ENCODE results near the gene ZNF827.

The ZNF827 gene

DNA sequence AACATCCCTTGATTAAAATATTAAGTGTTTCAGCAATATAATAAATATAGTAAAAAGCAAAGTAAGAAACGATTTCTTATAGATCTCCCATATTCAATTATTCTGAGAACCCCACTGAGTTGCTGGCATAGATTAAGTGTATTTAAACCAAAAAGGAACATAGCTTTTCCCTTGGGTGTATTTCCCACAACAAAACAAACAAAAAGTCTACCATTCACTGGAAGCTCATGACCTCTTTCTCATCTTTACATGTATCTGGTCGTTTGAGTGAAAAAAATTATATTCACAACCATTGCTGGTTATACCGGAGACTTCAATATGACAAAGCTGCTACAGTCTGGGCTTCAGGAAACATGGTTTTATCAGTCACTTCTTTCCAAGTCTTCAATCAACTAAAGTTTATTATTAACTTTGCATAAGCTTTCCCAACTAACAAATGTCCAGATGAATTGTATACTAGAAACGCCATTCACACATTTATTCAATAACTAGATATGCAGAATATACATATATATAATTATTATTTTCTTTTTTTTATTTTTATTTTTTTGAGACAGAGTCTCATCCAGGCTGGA is 38.6 kb downstream of the ZNF827 start:
- in situ Hi-C loops (cut with MboI; ENCODE audit: low pct_unique_long_range_greater_than_20kb, low sequenced_read_pairs): no loop called here

GRCh38 chr4:145898926-145899531 is 39.6 kb downstream of the ZNF827 start:
- in situ Hi-C loops (cut with MboI; ENCODE audit: low pct_unique_long_range_greater_than_20kb, low sequenced_read_pairs): no loop called here
- DNase-seq: no peak

More for the DNA sequence above, 38.6 kb downstream of the ZNF827 start:
- DNase-seq: no peak

- in situ Hi-C loops (cut with MboI; ENCODE audit: low pct_unique_long_range_greater_than_20kb, low sequenced_read_pairs): no loop called here
- no peak for DNase-seq
Measured at GRCh38 chr4:145898466-145898865, 40.2 kb downstream of the ZNF827 start.

- DNase-seq: no peak
- in situ Hi-C loops (cut with MboI; ENCODE audit: low pct_unique_long_range_greater_than_20kb, low sequenced_read_pairs): no loop called here
Measured at GRCh38 chr4:145895056-145895455, 43.6 kb downstream of the ZNF827 start.

GRCh38 chr4:145891958-145892357 is 46.7 kb downstream of the ZNF827 start:
- in situ Hi-C loops (cut with MboI; ENCODE audit: low pct_unique_long_range_greater_than_20kb, low sequenced_read_pairs): no loop called here
- no peak for DNase-seq

DNA sequence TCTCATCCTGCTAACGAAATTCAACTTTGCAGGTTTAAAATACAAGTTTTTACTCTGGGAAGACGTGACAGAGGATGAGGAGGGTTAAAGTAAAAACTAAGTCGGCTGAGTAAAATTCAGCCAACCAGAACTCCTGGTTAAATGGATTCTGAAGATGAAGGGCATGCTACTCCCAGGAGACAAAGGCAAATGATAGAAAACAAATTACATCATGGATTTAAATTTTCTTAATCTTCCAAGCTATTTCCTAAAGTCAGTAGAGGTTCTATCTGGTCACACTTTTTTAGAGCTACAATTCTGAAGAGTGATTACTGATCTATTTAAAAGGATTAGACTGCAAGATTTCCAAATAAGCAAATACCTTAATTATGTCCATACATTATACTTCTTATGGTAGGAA is 47.9 kb downstream of the ZNF827 start:
- DNase-seq: no peak

GRCh38 chr4:145888393-145888792 is 50.2 kb downstream of the ZNF827 start:
- in situ Hi-C loops (cut with MboI; ENCODE audit: low pct_unique_long_range_greater_than_20kb, low sequenced_read_pairs): no loop called here
- no peak for DNase-seq

More for the DNA sequence above, 47.9 kb downstream of the ZNF827 start:
- in situ Hi-C loops (cut with MboI; ENCODE audit: low pct_unique_long_range_greater_than_20kb, low sequenced_read_pairs): no loop called here

GRCh38 chr4:145887241-145887991 is 51.2 kb downstream of the ZNF827 start:
- in situ Hi-C loops (cut with MboI; ENCODE audit: low pct_unique_long_range_greater_than_20kb, low sequenced_read_pairs): no loop called here
- no peak for DNase-seq

GRCh38 chr4:145886871-145887240 is 51.8 kb downstream of the ZNF827 start:
- peak; percentile 35 for DNase-seq

DNA sequence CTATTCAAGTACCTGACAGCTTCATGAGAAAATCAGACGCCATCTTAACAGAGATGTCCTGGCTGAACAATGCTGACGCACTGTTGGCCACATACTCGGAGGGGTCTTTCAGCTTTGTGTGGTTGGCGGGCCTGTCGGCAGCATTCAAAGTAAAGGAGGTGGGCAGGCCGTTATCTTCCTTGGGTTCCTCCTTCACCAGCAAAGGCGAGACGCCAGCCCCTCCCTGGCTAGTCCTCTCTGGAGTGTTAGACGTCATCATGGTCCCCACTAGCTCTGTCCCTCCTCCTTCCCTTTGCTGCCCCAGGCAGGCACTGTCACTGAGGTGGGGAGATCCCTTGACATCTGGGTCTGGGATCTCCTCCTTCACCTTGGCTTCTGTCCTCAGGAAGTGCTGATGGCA is 53.0 kb downstream of the ZNF827 start:
- in situ Hi-C loops (cut with MboI; ENCODE audit: low pct_unique_long_range_greater_than_20kb, low sequenced_read_pairs): no loop called here

More at GRCh38 chr4:145886871-145887240, 51.8 kb downstream of the ZNF827 start:
- in situ Hi-C loops (cut with MboI; ENCODE audit: low pct_unique_long_range_greater_than_20kb, low sequenced_read_pairs): no loop called here

DNA sequence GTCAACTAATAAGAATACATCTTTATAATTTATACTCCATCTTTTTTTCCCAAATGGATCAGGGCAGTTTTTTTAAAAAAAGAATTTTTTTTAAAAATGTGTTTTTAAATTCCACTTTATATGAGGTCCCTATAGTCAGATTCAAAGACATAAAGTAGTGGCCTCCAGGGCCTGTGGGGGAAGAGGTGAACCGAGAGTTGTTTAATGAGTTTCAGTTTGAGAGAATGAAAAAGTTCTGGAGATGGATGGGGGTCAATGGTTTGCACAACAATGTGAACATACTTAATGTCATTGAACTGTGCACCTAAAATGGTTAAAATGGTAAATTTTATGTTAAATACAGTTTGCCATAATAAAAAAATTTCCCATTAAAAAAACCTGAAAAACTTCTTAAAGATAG is 53.8 kb downstream of the ZNF827 start:
- no peak for DNase-seq
- in situ Hi-C loops (cut with MboI; ENCODE audit: low pct_unique_long_range_greater_than_20kb, low sequenced_read_pairs): no loop called here

More for the DNA sequence above, 53.0 kb downstream of the ZNF827 start:
- DNase-seq: no peak

DNA sequence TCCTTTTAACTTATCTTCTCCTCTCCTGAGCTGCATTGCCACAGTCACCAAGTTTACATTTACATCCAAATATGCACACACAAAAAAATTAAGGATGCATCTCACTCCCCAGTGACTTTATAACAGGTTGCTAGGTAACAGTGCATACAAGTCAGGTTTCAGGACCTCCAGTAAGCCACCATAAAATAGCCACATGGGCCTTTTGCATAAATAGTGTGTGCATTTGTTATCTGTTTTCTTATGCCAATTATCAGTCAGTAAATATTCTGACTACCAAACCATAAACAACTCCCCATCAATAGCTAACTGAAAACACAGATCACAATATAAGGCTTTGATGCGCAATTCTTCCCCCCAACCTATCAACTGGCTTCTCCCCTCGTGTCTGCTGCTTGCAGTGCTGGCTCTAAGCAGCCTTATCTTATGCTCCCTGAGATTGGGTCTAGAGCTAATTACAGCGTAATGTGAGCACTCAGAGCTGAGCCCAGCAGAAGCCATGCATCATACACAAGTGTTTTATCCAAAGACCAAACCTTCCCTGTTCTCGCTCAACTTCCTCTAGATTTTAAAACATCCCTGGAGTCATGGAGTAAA is 55.4 kb downstream of the ZNF827 start:
- in situ Hi-C loops (cut with MboI; ENCODE audit: low pct_unique_long_range_greater_than_20kb, low sequenced_read_pairs): no loop called here
- no peak for DNase-seq

GRCh38 chr4:145882604-145883003 is 56.0 kb downstream of the ZNF827 start:
- DNase-seq: no peak
- in situ Hi-C loops (cut with MboI; ENCODE audit: low pct_unique_long_range_greater_than_20kb, low sequenced_read_pairs): no loop called here

DNA sequence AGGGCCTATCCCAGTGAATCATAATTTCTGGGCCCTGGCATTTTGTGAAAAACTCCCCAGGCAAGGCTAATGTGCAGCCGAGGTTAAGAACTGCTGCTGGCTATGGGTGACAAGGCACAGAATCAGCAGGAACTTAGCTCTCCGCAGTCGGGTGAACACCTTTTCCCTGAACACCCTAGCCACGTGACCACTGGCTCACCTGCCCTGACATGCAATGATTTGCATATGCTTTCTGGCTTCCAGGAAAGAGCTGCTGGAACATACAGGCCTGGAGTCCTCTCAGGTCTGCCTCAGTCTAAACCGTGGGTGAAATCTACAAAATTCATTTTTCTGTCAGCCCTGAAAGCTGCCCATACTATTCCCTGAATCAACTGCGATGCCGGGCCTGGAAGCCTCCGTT is 56.6 kb downstream of the ZNF827 start:
- in situ Hi-C loops (cut with MboI; ENCODE audit: low pct_unique_long_range_greater_than_20kb, low sequenced_read_pairs): no loop called here
- no peak for DNase-seq

DNA sequence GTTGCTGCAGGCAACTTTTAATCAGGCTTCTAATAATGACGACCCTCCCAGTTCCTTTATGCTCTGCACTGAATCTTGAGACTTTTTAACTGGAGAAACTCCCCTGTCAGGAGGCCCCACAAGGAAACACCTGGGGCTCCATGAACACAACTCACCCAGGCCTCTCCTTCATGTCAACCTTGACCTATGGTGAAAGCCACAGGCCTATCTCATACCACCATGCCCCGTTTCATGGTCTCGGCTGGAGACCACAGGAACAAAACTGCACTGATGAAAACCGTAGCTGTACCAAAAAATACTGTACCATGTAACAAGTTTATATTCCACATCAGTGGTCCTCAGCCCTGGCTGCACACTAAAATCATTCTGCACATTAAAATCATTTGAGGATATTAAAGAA is 57.0 kb downstream of the ZNF827 start:
- in situ Hi-C loops (cut with MboI; ENCODE audit: low pct_unique_long_range_greater_than_20kb, low sequenced_read_pairs): no loop called here
- no peak for DNase-seq

DNA sequence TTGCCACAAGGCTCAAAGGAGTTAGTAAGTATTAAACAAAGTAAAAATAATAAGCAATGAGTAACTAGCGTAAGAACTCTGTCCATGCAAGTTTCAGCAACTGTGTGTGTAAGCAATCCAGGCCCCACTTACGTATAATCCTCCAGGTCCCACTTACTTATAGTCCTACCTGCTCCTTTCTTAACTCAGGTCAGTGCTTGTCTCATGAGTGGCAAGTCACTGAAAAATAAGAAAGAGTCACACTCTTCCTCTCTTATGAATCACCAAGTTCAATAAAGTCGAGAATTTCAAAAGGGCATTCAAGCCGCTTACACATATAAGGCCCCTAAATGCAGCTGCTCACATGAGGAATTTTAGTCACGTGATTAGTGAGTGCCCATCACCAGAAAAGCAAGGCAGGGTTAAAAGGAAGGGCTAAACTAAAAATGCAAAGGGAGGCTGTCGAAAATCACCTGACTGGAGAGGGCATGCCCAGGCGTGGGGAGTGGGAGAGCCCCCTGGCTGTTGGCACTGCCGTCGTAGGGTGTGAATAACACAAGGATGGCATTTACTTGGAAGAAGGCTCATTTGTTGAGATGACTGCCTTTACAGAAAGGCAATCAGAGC is 58.2 kb downstream of the ZNF827 start:
- in situ Hi-C loops (cut with MboI; ENCODE audit: low pct_unique_long_range_greater_than_20kb, low sequenced_read_pairs): no loop called here
- no peak for DNase-seq

GRCh38 chr4:145879598-145879997 is 59.0 kb downstream of the ZNF827 start:
- peak; percentile 18 for DNase-seq

DNA sequence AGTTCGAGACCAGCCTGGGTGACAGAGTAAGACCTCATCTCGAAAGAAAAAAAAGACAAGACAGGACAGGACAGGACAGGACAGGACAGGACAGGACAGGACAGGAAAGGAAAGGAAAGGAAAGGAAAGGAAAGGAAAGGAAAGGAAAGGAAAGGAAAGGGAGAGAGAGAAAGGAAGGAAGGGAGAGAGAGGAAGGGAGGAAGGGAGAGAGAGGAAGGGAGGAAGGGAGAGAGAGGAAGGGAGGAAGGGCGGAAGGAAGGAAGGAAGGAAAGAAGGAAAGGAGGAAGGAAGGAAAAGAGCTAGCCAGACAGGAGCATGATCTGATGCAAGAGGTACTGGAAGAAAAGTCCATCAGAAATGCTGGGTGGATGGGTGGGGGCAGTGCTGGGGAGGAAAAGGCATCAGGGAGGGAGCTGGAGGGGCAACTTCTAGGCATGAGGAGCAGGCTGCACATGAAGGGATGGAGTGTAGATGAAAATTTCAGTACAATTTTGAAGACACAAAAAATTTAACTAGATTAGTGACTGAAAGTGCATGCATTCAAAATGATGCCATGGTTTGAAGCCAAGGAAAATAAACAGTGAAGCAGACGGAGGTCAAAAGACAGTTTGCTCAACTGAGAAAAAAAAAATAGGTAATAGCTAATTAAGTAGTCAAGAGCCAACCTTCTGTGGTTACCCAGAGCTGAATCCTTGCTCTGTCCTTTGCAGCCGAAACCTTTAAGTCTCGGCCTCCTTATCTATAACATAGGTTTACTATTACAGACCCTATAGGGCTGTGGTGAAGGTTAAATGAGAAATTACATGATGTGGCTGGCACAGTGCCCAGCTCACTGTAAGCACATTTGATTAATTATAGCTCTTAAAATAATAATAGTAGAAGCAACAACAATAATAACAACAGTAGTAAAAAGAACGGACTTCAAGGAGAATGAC is 59.9 kb downstream of the ZNF827 start:
- no peak for DNase-seq
- in situ Hi-C loops (cut with MboI; ENCODE audit: low pct_unique_long_range_greater_than_20kb, low sequenced_read_pairs): no loop called here

More at GRCh38 chr4:145879598-145879997, 59.0 kb downstream of the ZNF827 start:
- in situ Hi-C loops (cut with MboI; ENCODE audit: low pct_unique_long_range_greater_than_20kb, low sequenced_read_pairs): no loop called here

Measured in KBM-7 (cell line).